Measurements from ENCODE around the gene MPZL1.

Gene MPZL1

GRCh38 chr1:167750641-167751040 lies 28.9 kb downstream of the MPZL1 start:
- Histone ChIP-seq H3K4me3 (no peak overlapping the region), H3K9me3 (no peaks in the 10 kb centered on the region), H3K27me3 (no peaks in the 10 kb centered on the region), H3K36me3 (no peaks in the 10 kb centered on the region), H3K4me1 (peaks cover 0 to 69% (median 10%) of the 10 kb centered on the region in 4 donors), H3K27ac (no peak overlapping the region)
- intact Hi-C loops (cut with DNase I; ENCODE audit: low total_unique reads), result no loop called here
- no peak for TF ChIP-seq CTCF (IDR thresholded peaks at IDR 0.05)
- no peak for DNase-seq

- Histone ChIP-seq H3K27me3 (no peaks in the 10 kb centered on the region), H3K4me3 (no peak overlapping the region), H3K36me3 (no peaks in the 10 kb centered on the region), H3K27ac (no peak overlapping the region), H3K4me1 (peaks cover 0 to 70% (median 7%) of the 10 kb centered on the region in 4 donors), H3K9me3 (no peaks in the 10 kb centered on the region)
- no peak for DNase-seq
- TF ChIP-seq CTCF (IDR thresholded peaks at IDR 0.05), result no peak
- intact Hi-C loops (cut with DNase I; ENCODE audit: low total_unique reads), result no loop called here
Observed at GRCh38 chr1:167751676-167752075, 29.9 kb downstream of the MPZL1 start.

- Histone ChIP-seq H3K4me1 (peaks cover 0 to 70% (median 8%) of the 10 kb centered on the region in 4 donors), H3K27ac (no peak overlapping the region), H3K36me3 (no peaks in the 10 kb centered on the region)
Observed at GRCh38 chr1:167752219-167752985, 30.6 kb downstream of the MPZL1 start.

GRCh38 chr1:167755654-167756053 lies 33.9 kb downstream of the MPZL1 start:
- Histone ChIP-seq H3K36me3 (no peaks in the 10 kb centered on the region), H3K27ac (no peak overlapping the region), H3K27me3 (no peaks in the 10 kb centered on the region), H3K9me3 (no peaks in the 10 kb centered on the region), H3K4me1 (peaks cover 0 to 42% (median 3%) of the 10 kb centered on the region in 4 donors), H3K4me3 (no peak overlapping the region)
- DNase-seq, result no peak
- no peak for TF ChIP-seq CTCF (IDR thresholded peaks at IDR 0.05)
- intact Hi-C loops (cut with DNase I; ENCODE audit: low total_unique reads), result no loop called here

More at GRCh38 chr1:167752219-167752985, 30.6 kb downstream of the MPZL1 start:
- Histone ChIP-seq H3K4me3 (no peak overlapping the region), H3K27me3 (no peaks in the 10 kb centered on the region), H3K9me3 (no peaks in the 10 kb centered on the region)
- no peak for DNase-seq
- intact Hi-C loops (cut with DNase I; ENCODE audit: low total_unique reads), result no loop called here
- TF ChIP-seq CTCF (IDR thresholded peaks at IDR 0.05), result no peak

- Histone ChIP-seq H3K27me3 (no peaks in the 10 kb centered on the region), H3K36me3 (no peaks in the 10 kb centered on the region), H3K27ac (no peak overlapping the region), H3K4me3 (no peak overlapping the region), H3K4me1 (peaks cover 0 to 40% (median 3%) of the 10 kb centered on the region in 4 donors), H3K9me3 (no peaks in the 10 kb centered on the region)
- intact Hi-C loops (cut with DNase I; ENCODE audit: low total_unique reads), result no loop called here
- TF ChIP-seq CTCF (IDR thresholded peaks at IDR 0.05), result no peak
- no peak for DNase-seq
Observed at GRCh38 chr1:167756730-167757405, 35.1 kb downstream of the MPZL1 start.

Data from tibial artery (tissue), 4 donors.